Testis (tissue), 2 donors: ENCODE data around the gene GJA5.

Experiments used
- POLR2A ChIP-seq: fragments of 450-650 bp; IDR thresholded peaks from one replicate; pipeline ENCODE4 v1.6.1; 2017; ENCODE audit warnings: antibody characterized with exemption, mild to moderate bottlenecking, moderate library complexity
- TF ChIP-seq, protein P1 (sequence below), 3 experiments: fragments of 450-650 bp in 2 of 3; fragments of 200-600 bp in 1 of 3; sonication (generic) in 1 of 3; IDR thresholded peaks; one replicate each; pipeline ENCODE4 v1.5.1; 2016 to 2019; ENCODE audit warnings: antibody characterized with exemption in 3 of 3, mild to moderate bottlenecking in 2 of 3, moderate library complexity in 1 of 3

DNA sequence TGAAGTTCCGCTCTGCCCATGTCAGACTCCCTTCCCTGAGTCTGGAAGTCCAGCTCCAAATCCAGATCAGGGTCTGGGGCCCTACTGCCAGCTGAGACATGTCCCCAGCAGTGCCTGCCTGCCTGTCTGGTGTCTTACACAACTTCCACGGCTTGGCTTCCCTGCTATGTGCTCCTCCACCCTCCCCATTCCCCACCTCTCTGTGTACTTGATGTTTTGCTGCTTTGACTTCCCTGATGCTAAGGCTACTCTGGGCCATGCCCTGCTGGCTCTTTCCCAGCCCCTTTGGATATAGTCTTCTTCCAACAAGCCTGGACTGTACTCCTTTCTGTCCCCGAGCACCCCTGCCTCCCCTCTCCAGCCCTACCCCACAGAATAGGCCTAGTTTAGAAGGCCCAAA is 7.3 kb downstream of the GJA5 start:
- TF ChIP-seq, protein P1, sequence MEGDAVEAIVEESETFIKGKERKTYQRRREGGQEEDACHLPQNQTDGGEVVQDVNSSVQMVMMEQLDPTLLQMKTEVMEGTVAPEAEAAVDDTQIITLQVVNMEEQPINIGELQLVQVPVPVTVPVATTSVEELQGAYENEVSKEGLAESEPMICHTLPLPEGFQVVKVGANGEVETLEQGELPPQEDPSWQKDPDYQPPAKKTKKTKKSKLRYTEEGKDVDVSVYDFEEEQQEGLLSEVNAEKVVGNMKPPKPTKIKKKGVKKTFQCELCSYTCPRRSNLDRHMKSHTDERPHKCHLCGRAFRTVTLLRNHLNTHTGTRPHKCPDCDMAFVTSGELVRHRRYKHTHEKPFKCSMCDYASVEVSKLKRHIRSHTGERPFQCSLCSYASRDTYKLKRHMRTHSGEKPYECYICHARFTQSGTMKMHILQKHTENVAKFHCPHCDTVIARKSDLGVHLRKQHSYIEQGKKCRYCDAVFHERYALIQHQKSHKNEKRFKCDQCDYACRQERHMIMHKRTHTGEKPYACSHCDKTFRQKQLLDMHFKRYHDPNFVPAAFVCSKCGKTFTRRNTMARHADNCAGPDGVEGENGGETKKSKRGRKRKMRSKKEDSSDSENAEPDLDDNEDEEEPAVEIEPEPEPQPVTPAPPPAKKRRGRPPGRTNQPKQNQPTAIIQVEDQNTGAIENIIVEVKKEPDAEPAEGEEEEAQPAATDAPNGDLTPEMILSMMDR (IDR thresholded peaks at IDR 0.05) = no peak
- no peak for TF ChIP-seq POLR2A
